Tibial nerve (tissue), 3 donors: ENCODE measurements around the gene KCNH8.
A peak's percentile ranks its signal among the peaks of the same experiment; 100 is the strongest.

ENCODE experiments used
- CTCF ChIP-seq, 5 experiments: fragments of 200-600 bp in 3 of 5; fragments of 450-650 bp in 2 of 5; sonication (generic) in 3 of 5; IDR thresholded peaks; one replicate each; pipeline ENCODE4 v1.5.1; 2016 to 2019; ENCODE audit warnings: antibody characterized with exemption in 5 of 5, mild to moderate bottlenecking in 3 of 5, moderate library complexity in 2 of 5
- POLR2A ChIP-seq, 2 donors: fragments of 450-650 bp; IDR thresholded peaks; one replicate each; pipeline ENCODE4 v1.6.1; 2017; ENCODE audit warnings: antibody characterized with exemption in 2 of 2, mild to moderate bottlenecking in 2 of 2, moderate library complexity in 2 of 2

GRCh38 chr3:19543212-19543841 is 395.0 kb downstream of the KCNH8 start:
- TF ChIP-seq CTCF (IDR thresholded peaks at IDR 0.05) (peak in 4 of 5 experiments; percentile 22 to 53 (median 40)), POLR2A (IDR thresholded peaks at IDR 0.05) (no peak)
